Psoas muscle (tissue), 8 donors: ENCODE measurements around the gene ADISSP. TPM values are rescaled to one million over a fixed set of nuclear protein-coding genes. Genes with fewer than 3 reads are reported as not detected.
A peak's percentile ranks its signal among the peaks of the same experiment; 100 is the strongest.

Experiments used
- ATAC-seq, 4 donors: fragments of 200-7000 bp; cut with Tn5 transposase; one replicate each; pipeline ENCODE4 v1.9.1; 2020; ENCODE audit warnings: moderate library complexity in 3 of 4, mild to moderate bottlenecking in 2 of 4
- DNase-seq, 2 donors: peaks; one replicate each; pipeline ENCODE4 v3.0.0-alpha.2; 2020
- H3K27ac ChIP-seq: fragments of 200-600 bp; one replicate; pipeline ENCODE4 v1.8.0; 2022
- H3K27me3 ChIP-seq, 3 donors: fragments of 200-600 bp in 1 of 3; one replicate each; pipeline versions ENCODE4 v1.6.1 to v1.8.0; 2013 to 2022; ENCODE audit warnings: low read length in 2 of 3, mild to moderate bottlenecking in 2 of 3, moderate library complexity in 1 of 3; ENCODE audit not compliant: insufficient read depth in 3 of 3
- H3K36me3 ChIP-seq, 2 donors: fragments of 200-600 bp in 1 of 2; one replicate each; pipeline versions ENCODE4 v1.6.1 to v1.8.0; 2013 to 2022; ENCODE audit warnings: low read depth in 1 of 2, mild to moderate bottlenecking in 1 of 2, moderate library complexity in 1 of 2; ENCODE audit not compliant: insufficient read depth in 1 of 2
- H3K4me1 ChIP-seq: fragments of 200-600 bp; one replicate; pipeline ENCODE4 v1.8.0; 2022
- H3K4me3 ChIP-seq: fragments of 200-600 bp; one replicate; pipeline ENCODE4 v1.8.0; 2022; ENCODE audit warnings: mild to moderate bottlenecking
- H3K9me3 ChIP-seq: fragments of 200-600 bp; one replicate; pipeline ENCODE4 v1.8.0; 2022
- CTCF ChIP-seq: fragments of 200-600 bp; IDR thresholded peaks from one replicate; pipeline ENCODE4 v1.8.0; 2022; ENCODE audit warnings: antibody characterized with exemption
- WGBS, 3 donors: extraction: QIAGEN DNeasy Blood & Tissue Kit; methylation state at CpG; one replicate each; pipeline versions ENCODE4 v1.1.6 to v1.1.7; 2013; 5-methylcytosine and 5-hydroxymethylcytosine counted together
- intact Hi-C, 2 donors: fragments of 100-400 bp; cut with DNase I; formaldehyde crosslinking; loops; one replicate each; pipeline versions ENCODE4 v1.11.0 to v1.14.2; 2022
- polyA plus RNA-seq, 3 donors: library from polyadenylated mRNA; stranded (reverse); fragments of 200-250 nt; gene quantifications; one replicate each; pipeline ENCODE4 v1.2.3, GENCODE V29; 2013
- total RNA-seq, 4 donors: library from RNA; stranded (reverse); fragmentation: NEBNext Ultra II Directional in 2 of 4; extraction: Animal tissue kit (Norgen Biotek cat#: 25700) in 2 of 4; gene quantifications; one replicate each; pipeline versions ENCODE4 v1.2.1 to v1.2.4, GENCODE V29; 2021 to 2023
- donor health status: healthy with polysubstance abuse.
- donor health status: DM: no; HTN: no; CAD: no; lungs with moderate emphysema.
- donor health status: Bipolar disorder and iron deficiency.
- donor health status: healthy.
- donor health status: DM: yes; HTN: yes; CAD: no.
- donor health status: DM: no; HTN: no; CAD: no.
- donor health status: DM: no; HTN: no; CAD: no.
- donor health status: DM: yes; HTN: yes; CAD: no.

Gene ADISSP
- total and polyA plus RNA-seq, 7 donors, result 10.7 to 24.7 (median 14.4) TPM

GRCh38 chr20:3813848-3814581 is 46.5 kb upstream of the ADISSP start:
- ATAC-seq (no peak), DNase-seq (no peak)
- no peaks in the 10 kb centered on the region for H3K36me3 ChIP-seq
- no peak overlapping the region for H3K27ac ChIP-seq
- H3K27me3 ChIP-seq, result no peaks in the 10 kb centered on the region
- no peak for TF ChIP-seq CTCF
- 84 to 88% (median 87%) methylated on average over 12 of the region's 12 CpGs for WGBS, 3 donors
- intact Hi-C loops, result no loop called here
- no peak overlapping the region for H3K4me3 ChIP-seq
- H3K4me1 ChIP-seq, result peaks cover 32% of the 10 kb centered on the region
- no peaks in the 10 kb centered on the region for H3K9me3 ChIP-seq

DNA sequence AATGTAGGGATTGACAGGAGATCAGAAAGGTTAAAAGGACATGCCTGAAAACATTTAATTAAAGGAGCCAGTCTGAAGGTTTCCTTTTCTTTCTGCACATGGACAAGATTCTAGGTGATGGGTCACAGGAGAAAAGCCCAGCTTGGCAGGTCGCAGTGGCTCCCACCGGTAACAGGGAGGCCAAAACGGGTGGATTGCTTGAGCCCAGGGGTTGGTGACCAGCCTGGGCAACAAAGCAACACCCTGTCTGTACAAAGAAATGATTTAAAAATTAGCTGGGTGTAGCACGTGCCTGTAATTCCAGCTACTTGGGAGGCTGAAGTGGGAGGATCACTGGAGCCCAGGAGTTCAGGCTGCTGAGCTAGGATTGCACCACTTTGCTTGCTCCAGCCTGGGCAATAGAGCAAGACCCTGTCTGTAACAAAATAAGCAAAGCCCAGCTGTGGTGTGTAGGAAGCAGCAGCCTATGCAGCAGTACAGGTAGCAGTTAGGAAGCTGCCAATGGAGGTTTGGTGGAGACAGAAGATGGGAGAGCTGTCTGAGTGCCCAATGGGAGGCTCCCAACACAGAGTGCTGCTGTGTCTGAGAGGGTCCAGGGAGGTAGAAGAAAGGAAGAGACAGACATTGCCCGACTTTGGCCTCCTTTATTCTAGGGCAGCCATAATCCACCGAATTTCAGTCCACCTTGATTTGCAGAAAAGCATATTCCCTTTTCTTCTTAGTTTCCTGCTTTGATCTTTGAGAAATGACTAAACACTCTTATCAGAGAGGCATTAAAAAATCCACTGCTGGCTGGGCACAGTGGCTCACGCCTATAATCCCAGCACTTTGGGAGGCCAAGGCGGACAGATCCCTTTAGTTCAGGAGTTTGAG is 45.7 kb upstream of the ADISSP start:
- H3K4me1 ChIP-seq, result peaks cover 33% of the 10 kb centered on the region
- intact Hi-C loops, result no loop called here
- no peak overlapping the region for H3K4me3 ChIP-seq
- H3K36me3 ChIP-seq, result no peaks in the 10 kb centered on the region
- no peaks in the 10 kb centered on the region for H3K27me3 ChIP-seq
- no peak for ATAC-seq
- peak overlapping the region; percentile 82 for H3K27ac ChIP-seq
- H3K9me3 ChIP-seq, result no peaks in the 10 kb centered on the region
- 61 to 80% (median 73%) methylated on average over 8 of the region's 8 CpGs for WGBS, 3 donors
- no peak for TF ChIP-seq CTCF
- peak in 1 of 2 donors; percentile 27 for DNase-seq

GRCh38 chr20:3812259-3812681 is 44.7 kb upstream of the ADISSP start:
- Histone ChIP-seq H3K9me3 (no peaks in the 10 kb centered on the region), H3K36me3 (no peaks in the 10 kb centered on the region), H3K4me1 (peaks cover 39% of the 10 kb centered on the region), H3K27me3 (no peaks in the 10 kb centered on the region), H3K4me3 (peak overlapping the region; percentile 67), H3K27ac (peak overlapping the region; percentile 82)
- intact Hi-C loops, result no loop called here
- TF ChIP-seq CTCF, result no peak
- 82 to 90% (median 88%) methylated on average over 7 to 9 of the region's 9 CpGs for WGBS, 3 donors
- ATAC-seq, result no peak
- no peak for DNase-seq

DNA sequence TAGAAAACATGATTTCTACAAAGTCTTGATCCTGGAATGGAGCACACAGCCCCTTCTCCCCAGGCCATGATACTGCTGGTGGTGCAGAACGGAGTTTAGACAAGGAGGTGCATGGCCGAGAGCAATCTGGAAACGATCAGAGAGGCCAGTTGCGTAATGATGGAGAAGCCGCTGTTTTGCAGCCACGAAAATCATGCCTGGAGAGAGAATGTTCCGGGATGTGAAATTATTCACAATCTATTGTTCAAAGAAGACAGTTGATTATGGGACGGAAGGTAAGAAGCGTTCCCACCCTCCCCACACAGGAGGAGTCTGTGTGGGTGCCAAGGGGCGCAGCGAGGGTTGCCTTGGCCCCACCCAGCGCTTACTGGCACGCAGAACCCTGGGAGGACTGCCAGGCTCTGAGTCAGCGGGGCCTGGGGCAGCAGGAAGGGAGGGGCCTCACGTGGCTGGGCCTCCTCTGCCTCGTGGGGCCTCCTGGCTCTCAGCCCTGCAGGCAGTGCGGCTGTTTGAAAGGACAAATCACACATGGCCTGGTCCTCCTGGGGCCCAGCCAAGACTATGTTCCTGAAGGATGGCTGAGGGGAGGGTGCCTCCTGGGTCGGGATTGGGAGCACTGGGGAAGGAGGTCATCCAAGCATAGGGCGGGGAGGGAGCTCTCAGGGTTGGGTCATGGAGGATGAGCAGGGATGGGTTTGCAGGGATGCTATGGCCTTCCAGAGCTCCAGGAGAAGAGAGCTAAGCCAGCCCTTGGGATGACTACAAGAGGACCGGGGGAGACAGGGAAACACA is 44.1 kb upstream of the ADISSP start:
- no peaks in the 10 kb centered on the region for H3K36me3 ChIP-seq
- DNase-seq, result peak; percentile 99
- H3K27me3 ChIP-seq, result no peaks in the 10 kb centered on the region
- 1% methylated on average over 20 of the region's 20 CpGs for WGBS, 3 donors
- H3K4me3 ChIP-seq, result peak overlapping the region; percentile 67
- peaks cover 45% of the 10 kb centered on the region for H3K4me1 ChIP-seq
- ATAC-seq, result peak; percentile 90 to 94 (median 92)
- no peaks in the 10 kb centered on the region for H3K9me3 ChIP-seq
- intact Hi-C loops, result no loop called here
- TF ChIP-seq CTCF, result no peak
- H3K27ac ChIP-seq, result peak overlapping the region; percentile 82
